Hepatic stellate cell (primary cell): ENCODE data around the gene PRR20C.
"Not testable (repeated sequence)": the region's sequence is repeated elsewhere in the genome, so short reads cannot be mapped to it uniquely, and the experiment has no call there.

ENCODE experiments used
- DNase-seq: peaks from one replicate; pipeline ENCODE4 v3.0.0; 2011; ENCODE audit warnings: low spot score

The PRR20C gene

GRCh38 chr13:57153761-57154160 lies at the start of gene PRR20C:
TSS of gene PRR20C (plus strand) at chr13:57154061. CDS start at chr13:57154448, 387 bp downstream.
- not testable (repeated sequence) for DNase-seq

- DNase-seq = no peak
These were observed 38.9 kb upstream of the PRR20C start for GRCh38 chr13:57114945-57115344.

DNA sequence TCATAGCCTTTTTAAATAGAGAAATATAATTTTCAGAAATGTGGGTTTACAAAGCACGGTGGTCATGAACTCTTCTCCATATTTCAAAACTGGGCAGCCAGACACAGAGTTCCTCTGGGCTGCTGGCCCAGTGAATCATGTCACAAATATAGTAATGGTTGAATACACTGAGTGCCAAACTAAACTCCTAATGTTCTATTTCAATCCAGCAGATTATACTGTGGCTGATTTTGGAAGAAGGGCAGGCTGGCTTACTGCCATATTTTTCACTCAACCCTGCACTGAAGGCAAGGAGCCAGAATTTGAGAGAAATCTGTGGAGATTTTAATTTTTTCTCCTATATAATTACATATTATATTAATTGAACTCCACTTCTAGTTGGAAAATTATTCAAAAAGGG lies 30.2 kb upstream of the PRR20C start:
- no peak for DNase-seq

DNA sequence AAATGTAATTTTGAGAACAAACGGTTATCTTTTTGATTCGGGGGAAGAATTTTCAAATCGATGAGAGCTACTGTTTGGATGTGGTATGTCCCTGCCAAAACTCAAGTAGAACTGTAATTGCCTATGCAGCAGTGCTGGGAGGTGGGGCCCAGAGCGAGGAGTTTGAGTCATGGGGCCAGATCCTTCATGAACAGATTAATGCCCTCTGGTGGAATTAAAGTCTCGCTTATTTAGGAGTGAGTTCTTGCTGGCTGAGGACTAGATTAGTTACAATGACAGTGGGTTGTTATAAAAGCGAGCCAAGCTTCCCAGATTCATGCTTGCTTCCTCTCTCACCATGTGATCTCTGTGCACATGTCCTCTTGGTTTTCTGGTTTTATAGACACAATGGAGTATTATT lies 25.0 kb upstream of the PRR20C start:
- no peak for DNase-seq

GRCh38 chr13:57136093-57136492 lies 17.8 kb upstream of the PRR20C start:
- no peak for DNase-seq

DNA sequence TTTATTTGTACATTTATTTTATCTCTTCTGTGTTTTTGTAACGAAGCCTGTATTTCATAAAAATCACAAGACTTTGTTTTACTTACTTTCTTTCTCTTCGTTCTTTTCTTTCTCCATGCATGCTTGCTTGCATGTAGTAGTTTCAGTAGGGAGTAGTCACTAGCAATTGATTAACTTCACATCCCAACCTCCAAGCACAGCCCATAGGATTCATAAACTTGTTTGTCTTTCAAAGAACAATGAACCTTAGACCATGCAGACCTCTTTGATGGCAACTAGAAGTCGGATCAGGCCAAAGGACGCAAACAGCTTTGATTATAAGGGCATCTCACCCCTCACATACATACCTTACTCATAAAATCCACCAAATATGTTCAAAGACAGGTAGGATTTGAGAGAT lies 16.3 kb upstream of the PRR20C start:
- no peak for DNase-seq

DNA sequence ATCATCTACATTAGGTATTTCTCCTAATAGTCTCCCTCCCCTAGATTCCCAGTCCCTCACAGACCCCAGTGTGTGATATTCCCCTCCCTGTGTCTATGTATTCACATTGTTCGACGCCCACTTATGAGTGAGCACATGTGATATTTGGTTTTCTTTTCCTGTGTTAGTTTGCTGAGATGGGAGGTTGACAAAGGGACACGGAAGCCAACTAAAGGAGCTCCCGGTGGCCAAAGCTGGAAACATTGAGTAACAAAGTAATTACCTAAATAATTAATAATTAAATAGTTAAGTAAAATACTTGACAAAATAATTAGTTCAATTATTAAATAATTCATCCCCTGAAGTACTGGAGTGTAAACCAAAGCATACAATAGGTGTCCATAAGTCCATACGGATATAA lies 14.9 kb upstream of the PRR20C start:
- no peak for DNase-seq

- not testable (repeated sequence) for DNase-seq
These were observed 14.1 kb upstream of the PRR20C start for GRCh38 chr13:57139781-57140180.

DNA sequence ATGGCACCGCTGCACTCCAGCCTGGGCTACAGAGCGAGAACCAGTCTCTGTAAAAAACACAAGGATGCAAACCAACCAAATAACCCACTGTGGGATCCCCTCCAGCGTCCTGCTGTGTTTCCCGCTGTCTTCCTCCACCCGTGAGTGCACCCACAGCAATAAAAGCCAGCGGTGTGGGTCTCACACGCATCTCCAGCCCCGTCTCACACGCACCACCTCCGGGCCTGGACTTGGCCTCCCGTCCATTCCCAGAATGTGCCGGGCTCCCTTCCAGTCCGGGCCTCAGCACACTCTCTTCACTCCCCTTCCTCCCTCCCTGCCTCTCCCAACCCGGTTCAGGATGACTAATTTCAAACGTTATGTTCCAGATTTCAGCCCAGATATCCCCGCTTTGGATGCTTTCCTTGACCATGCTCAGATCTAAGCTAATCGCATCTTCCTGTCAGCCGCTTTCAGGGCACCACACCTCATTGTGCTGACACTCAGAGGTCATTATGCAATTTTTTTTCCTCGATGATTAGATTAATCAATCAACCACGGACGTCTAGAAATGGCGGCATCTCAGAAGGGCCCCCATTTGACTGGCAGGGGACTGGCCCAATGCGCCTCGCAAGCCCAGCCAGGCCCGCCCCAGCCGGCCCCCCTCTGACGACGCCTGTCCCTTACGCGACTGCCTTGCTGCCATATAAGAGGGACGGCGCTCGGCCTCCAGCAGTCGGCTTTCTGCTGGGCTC lies 13.5 kb upstream of the PRR20C start, which contains the start of gene PRR20A:
PRR20A (plus strand) TSS at position 684 of the 734 bp plus-strand sequence. CDS start 387 bp downstream, outside the sequence.
- DNase-seq = not testable (repeated sequence)

DNA sequence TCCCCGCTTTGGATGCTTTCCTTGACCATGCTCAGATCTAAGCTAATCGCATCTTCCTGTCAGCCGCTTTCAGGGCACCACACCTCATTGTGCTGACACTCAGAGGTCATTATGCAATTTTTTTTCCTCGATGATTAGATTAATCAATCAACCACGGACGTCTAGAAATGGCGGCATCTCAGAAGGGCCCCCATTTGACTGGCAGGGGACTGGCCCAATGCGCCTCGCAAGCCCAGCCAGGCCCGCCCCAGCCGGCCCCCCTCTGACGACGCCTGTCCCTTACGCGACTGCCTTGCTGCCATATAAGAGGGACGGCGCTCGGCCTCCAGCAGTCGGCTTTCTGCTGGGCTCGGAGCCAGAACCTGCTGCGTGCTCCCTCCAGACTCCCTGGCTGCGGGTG lies 6.7 kb upstream of the PRR20C start, which contains the start of gene PRR20B:
PRR20B (plus strand) TSS at position 301 of the 400 bp plus-strand sequence. CDS start 387 bp downstream, outside the sequence.
- not testable (repeated sequence) for DNase-seq

- not testable (repeated sequence) for DNase-seq
These were observed 5.8 kb upstream of the PRR20C start for GRCh38 chr13:57148106-57148505.

- DNase-seq = not testable (repeated sequence)
These were observed 6.5 kb downstream of the PRR20C start, which contains the start of gene PRR20D for GRCh38 chr13:57160332-57160731. TSS of gene PRR20D (plus strand) at chr13:57160632. CDS start at chr13:57161019, 387 bp downstream.

DNA sequence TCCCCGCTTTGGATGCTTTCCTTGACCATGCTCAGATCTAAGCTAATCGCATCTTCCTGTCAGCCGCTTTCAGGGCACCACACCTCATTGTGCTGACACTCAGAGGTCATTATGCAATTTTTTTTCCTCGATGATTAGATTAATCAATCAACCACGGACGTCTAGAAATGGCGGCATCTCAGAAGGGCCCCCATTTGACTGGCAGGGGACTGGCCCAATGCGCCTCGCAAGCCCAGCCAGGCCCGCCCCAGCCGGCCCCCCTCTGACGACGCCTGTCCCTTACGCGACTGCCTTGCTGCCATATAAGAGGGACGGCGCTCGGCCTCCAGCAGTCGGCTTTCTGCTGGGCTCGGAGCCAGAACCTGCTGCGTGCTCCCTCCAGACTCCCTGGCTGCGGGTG lies 13.0 kb downstream of the PRR20C start, which contains the start of gene PRR20E:
PRR20E (plus strand) TSS at position 301 of the 400 bp plus-strand sequence. CDS start 387 bp downstream, outside the sequence.
- DNase-seq = not testable (repeated sequence)

DNA sequence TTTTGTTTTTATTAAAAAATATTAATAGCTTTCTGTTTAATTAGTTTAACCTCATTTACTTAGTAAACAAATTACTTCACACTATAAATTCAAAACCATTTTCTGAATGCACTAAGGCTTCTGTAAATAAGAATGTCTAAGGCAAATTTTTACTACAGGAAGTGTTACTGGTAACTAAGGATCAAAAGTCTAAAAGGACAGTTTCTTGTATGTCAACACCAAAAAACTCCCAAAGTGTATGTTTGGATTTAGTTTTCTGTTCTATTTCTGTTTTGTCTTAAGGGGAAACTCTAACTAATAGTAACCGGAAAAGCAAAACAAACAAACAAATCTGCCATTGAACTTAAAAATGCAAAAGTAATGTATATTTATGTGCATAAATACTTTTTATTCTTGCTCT lies 37.8 kb downstream of the PRR20C start:
- no peak for DNase-seq
